ENCODE data around the gene GALNT1.

DNA sequence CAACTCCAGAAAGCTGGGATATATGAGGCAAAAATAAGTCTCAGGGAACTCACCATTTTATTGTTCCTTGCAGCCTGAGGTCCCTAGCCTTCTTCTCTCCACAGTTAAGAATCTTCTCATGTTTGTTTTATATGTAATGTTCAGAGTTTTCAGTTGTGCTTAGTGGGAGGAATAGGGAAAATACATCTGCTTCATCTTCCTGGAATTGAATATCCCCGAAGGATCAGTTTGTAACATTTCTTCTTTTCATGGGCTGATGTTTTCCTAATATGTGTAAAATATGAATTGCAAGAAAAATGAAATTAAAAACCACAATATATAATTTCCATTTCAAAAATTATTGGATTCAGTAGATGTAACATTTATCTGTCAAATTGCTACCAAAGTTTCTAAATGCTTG, 8.0 kb downstream of the GALNT1 start:
- TF ChIP-seq, protein P1, sequence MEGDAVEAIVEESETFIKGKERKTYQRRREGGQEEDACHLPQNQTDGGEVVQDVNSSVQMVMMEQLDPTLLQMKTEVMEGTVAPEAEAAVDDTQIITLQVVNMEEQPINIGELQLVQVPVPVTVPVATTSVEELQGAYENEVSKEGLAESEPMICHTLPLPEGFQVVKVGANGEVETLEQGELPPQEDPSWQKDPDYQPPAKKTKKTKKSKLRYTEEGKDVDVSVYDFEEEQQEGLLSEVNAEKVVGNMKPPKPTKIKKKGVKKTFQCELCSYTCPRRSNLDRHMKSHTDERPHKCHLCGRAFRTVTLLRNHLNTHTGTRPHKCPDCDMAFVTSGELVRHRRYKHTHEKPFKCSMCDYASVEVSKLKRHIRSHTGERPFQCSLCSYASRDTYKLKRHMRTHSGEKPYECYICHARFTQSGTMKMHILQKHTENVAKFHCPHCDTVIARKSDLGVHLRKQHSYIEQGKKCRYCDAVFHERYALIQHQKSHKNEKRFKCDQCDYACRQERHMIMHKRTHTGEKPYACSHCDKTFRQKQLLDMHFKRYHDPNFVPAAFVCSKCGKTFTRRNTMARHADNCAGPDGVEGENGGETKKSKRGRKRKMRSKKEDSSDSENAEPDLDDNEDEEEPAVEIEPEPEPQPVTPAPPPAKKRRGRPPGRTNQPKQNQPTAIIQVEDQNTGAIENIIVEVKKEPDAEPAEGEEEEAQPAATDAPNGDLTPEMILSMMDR (IDR thresholded peaks at IDR 0.05) = no peak
- TF ChIP-seq POLR2AphosphoS5 (IDR thresholded peaks at IDR 0.05) (no peak), POLR2A (IDR thresholded peaks at IDR 0.05) (no peak), EP300 (IDR thresholded peaks at IDR 0.05) (no peak)

All from upper lobe of left lung (tissue), 4 donors.